Activated T-cell treated with anti-CD3 and anti-CD28 coated beads for 1 hour (primary cell): ENCODE results near the gene FHIT.

Source experiments
- DNase-seq: peaks from one replicate; pipeline ENCODE4 v3.0.0-alpha.2; 2020; ENCODE audit warnings: low read depth

Gene FHIT

GRCh38 chr3:59877263-59878037 is 1373.8 kb downstream of the FHIT start:
- DNase-seq: no peak

GRCh38 chr3:59876533-59877062 is 1374.7 kb downstream of the FHIT start:
- no peak for DNase-seq

GRCh38 chr3:59873576-59874230 is 1377.5 kb downstream of the FHIT start:
- no peak for DNase-seq

- DNase-seq: no peak
These were observed 1379.1 kb downstream of the FHIT start for GRCh38 chr3:59872128-59872527.

GRCh38 chr3:59867185-59868002 is 1383.9 kb downstream of the FHIT start:
- DNase-seq: no peak

- no peak for DNase-seq
These were observed 1385.2 kb downstream of the FHIT start for GRCh38 chr3:59866076-59866475.

GRCh38 chr3:59865351-59865750 is 1385.9 kb downstream of the FHIT start:
- no peak for DNase-seq

- no peak for DNase-seq
These were observed 1388.6 kb downstream of the FHIT start for GRCh38 chr3:59862686-59863085.

GRCh38 chr3:59857589-59858346 is 1393.5 kb downstream of the FHIT start:
- peak; percentile 63 for DNase-seq

GRCh38 chr3:59856934-59857460 is 1394.3 kb downstream of the FHIT start:
- no peak for DNase-seq

- DNase-seq: no peak
These were observed 1397.1 kb downstream of the FHIT start for GRCh38 chr3:59854061-59854709.

- no peak for DNase-seq
These were observed 1400.8 kb downstream of the FHIT start for GRCh38 chr3:59850417-59850816.

GRCh38 chr3:59845386-59845785 is 1405.9 kb downstream of the FHIT start:
- no peak for DNase-seq

- no peak for DNase-seq
These were observed 1407.4 kb downstream of the FHIT start for GRCh38 chr3:59843821-59844220.

- DNase-seq: no peak
These were observed 1411.3 kb downstream of the FHIT start for GRCh38 chr3:59839810-59840515.

GRCh38 chr3:59839283-59839682 is 1412.0 kb downstream of the FHIT start:
- no peak for DNase-seq

- DNase-seq: no peak
These were observed 1414.7 kb downstream of the FHIT start for GRCh38 chr3:59836531-59836930.

GRCh38 chr3:59832702-59833101 is 1418.5 kb downstream of the FHIT start:
- DNase-seq: no peak

- no peak for DNase-seq
These were observed 1419.0 kb downstream of the FHIT start for GRCh38 chr3:59832241-59832640.

GRCh38 chr3:59831394-59831793 is 1419.9 kb downstream of the FHIT start:
- no peak for DNase-seq
